Stomach smooth muscle (tissue), 2 donors: ENCODE results near the gene MOB2.

Experiments used
- H3K27ac ChIP-seq: one replicate; pipeline ENCODE4 v1.7.0; 2013; ENCODE audit warnings: mild to moderate bottlenecking, low read length, inconsistent platforms
- H3K27me3 ChIP-seq, 2 donors: one replicate each; pipeline ENCODE4 v1.7.0; 2013; ENCODE audit warnings: low read length in 2 of 2; ENCODE audit not compliant: insufficient read depth in 2 of 2, control insufficient read depth in 1 of 2
- H3K36me3 ChIP-seq, 2 donors: one replicate each; pipeline ENCODE4 v1.7.0; 2013; ENCODE audit warnings: low read length in 2 of 2; ENCODE audit not compliant: control insufficient read depth in 2 of 2, insufficient read depth in 2 of 2
- H3K4me1 ChIP-seq: one replicate; pipeline ENCODE4 v1.7.0; 2013; ENCODE audit warnings: low read length; ENCODE audit not compliant: control insufficient read depth, insufficient read depth
- H3K4me3 ChIP-seq, 2 donors: one replicate each; pipeline ENCODE4 v1.7.0; 2013; ENCODE audit warnings: low read length in 2 of 2
- H3K9ac ChIP-seq, 2 donors: one replicate each; pipeline ENCODE4 v1.7.0; 2013; ENCODE audit warnings: low read length in 2 of 2, mild to moderate bottlenecking in 1 of 2
- H3K9me3 ChIP-seq, 2 donors: one replicate each; pipeline ENCODE4 v1.7.0; 2013; ENCODE audit warnings: low read length in 2 of 2; ENCODE audit not compliant: control insufficient read depth in 2 of 2
- donor health status: healthy.
- donor health status: Pancreatic carcinoma.

The MOB2 gene

DNA sequence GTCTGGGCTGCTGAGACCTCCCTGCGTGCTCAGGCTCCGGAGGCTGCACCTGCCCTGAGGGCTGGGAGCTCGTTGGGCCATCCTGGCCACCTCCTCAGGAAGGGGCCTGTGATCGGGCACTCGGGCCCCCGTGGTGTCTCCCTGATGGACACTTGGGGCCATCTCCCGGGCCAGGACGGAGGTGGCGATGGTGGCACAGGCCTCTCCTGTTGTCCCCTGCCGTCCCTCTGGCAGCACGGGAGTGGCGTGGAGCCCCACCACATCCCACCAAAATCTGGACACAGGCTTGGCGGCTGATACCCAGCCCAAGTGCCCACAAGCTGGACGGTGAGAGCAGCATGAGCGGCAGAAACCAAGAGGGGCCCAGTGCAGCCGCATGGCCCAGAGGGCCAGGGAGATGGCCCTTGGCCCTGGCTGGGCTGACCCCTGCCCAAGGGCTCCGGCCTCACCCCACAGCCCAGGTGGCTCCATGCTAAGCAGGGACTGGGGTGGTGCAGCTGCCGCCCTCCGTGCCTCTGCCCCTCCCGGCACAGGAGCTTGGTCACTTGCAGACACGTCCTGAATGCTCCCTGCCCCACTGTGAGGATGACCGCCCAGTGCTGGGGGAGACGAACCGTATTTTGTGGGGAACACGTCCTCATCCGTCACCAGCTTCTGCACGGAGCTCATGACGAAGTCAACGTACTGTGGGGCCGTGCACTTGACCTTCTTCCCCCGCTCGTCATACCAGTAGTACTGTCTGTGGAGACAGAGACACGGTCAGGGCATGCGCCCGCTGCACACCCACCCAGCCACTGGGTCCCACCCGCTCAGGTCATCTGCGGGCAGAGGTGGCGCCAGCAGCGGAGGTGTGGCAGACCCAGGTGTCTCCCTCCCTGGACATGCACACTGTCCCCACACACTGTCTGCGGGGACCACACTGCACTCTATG is 15.6 kb downstream of the MOB2 start:
- no peaks in the 10 kb centered on the region for H3K9me3 ChIP-seq
- H3K27ac ChIP-seq = no peak overlapping the region
- H3K4me3 ChIP-seq = no peak overlapping the region
- H3K36me3 ChIP-seq = peaks cover 55 to 56% of the 10 kb centered on the region in 2 donors
- H3K9ac ChIP-seq = no peak overlapping the region
- H3K4me1 ChIP-seq = peaks cover 15% of the 10 kb centered on the region
- H3K27me3 ChIP-seq = no peaks in the 10 kb centered on the region

GRCh38 chr11:1469911-1470680 is 16.5 kb downstream of the MOB2 start:
- no peak overlapping the region for H3K4me3 ChIP-seq
- H3K27me3 ChIP-seq = no peaks in the 10 kb centered on the region
- no peaks in the 10 kb centered on the region for H3K9me3 ChIP-seq
- H3K4me1 ChIP-seq = peaks cover 15% of the 10 kb centered on the region
- no peak overlapping the region for H3K9ac ChIP-seq
- no peak overlapping the region for H3K27ac ChIP-seq
- H3K36me3 ChIP-seq = peaks cover 47 to 50% of the 10 kb centered on the region in 2 donors

DNA sequence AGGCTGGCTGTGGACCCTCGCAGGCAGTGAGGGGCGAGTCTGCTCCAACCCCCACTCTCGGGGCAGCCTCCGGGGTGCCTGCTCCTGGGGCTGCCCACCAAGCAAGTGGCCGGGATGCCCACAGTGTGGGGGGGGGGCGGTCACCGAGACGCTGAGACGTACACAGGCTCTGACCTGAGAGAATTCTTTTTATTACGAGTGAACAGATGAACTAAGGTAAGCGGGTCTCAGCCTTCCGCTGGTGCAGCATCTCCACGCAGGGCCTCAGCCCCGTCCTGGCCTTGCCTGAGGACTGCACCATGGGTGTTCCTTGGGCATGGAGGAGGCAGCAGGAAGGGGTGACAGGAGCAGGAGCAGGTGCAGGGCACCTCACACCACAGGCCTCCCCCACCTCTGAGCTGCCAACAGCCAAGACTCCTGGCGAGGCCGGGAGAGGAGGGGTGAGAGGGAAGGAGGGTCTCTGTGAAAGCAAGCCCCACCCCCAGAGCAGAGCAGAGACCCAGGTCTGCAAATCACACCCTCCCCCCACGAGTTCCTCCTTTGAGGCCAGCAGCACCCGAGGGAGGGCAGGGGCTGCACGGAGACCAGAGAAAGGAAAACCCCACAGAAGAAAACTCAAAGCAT is 17.2 kb downstream of the MOB2 start:
- no peaks in the 10 kb centered on the region for H3K9me3 ChIP-seq
- no peak overlapping the region for H3K4me3 ChIP-seq
- peaks cover 15% of the 10 kb centered on the region for H3K4me1 ChIP-seq
- no peaks in the 10 kb centered on the region for H3K27me3 ChIP-seq
- H3K27ac ChIP-seq = no peak overlapping the region
- peaks cover 42 to 46% of the 10 kb centered on the region in 2 donors for H3K36me3 ChIP-seq
- H3K9ac ChIP-seq = no peak overlapping the region

GRCh38 chr11:1468473-1469066 is 18.0 kb downstream of the MOB2 start:
- H3K27me3 ChIP-seq = no peaks in the 10 kb centered on the region

GRCh38 chr11:1468002-1468401 is 18.6 kb downstream of the MOB2 start:
- Histone ChIP-seq H3K9ac (no peak overlapping the region), H3K4me1 (peaks cover 15% of the 10 kb centered on the region), H3K9me3 (no peaks in the 10 kb centered on the region), H3K27me3 (no peaks in the 10 kb centered on the region), H3K27ac (peak overlapping the region; percentile 49), H3K4me3 (no peak overlapping the region), H3K36me3 (peaks cover 29 to 36% of the 10 kb centered on the region in 2 donors)

More at GRCh38 chr11:1468473-1469066, 18.0 kb downstream of the MOB2 start:
- peaks cover 35 to 41% of the 10 kb centered on the region in 2 donors for H3K36me3 ChIP-seq
- no peak overlapping the region for H3K4me3 ChIP-seq
- peaks cover 15% of the 10 kb centered on the region for H3K4me1 ChIP-seq
- no peaks in the 10 kb centered on the region for H3K9me3 ChIP-seq
- H3K27ac ChIP-seq = peak overlapping the region; percentile 49
- H3K9ac ChIP-seq = no peak overlapping the region

GRCh38 chr11:1467270-1467669 is 19.3 kb downstream of the MOB2 start:
- Histone ChIP-seq H3K27ac (no peak overlapping the region), H3K4me3 (no peak overlapping the region), H3K27me3 (no peaks in the 10 kb centered on the region), H3K36me3 (peaks cover 22 to 30% of the 10 kb centered on the region in 2 donors), H3K9ac (peak overlapping the region in 1 of 2 donors; percentile 36), H3K9me3 (no peaks in the 10 kb centered on the region), H3K4me1 (peaks cover 15% of the 10 kb centered on the region)

DNA sequence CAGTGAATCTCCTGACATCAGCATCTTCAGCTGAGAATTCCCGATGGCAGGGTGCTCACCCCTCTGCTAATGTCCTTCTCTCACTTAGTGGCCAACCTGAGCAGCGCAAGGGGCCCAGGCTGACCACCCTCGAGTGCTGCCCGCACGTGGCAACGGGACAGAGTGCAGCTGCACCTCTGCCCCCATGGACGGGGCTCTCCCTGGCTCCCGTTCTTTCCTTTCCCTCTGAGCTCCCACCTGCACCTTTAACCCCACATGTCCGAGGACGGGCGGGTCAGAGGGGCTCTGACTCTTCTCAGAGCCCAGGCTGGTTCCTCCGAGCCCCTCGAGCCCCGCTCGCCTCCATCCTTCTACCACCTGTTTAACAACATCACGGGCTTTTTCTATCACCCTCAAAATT is 19.8 kb downstream of the MOB2 start:
- Histone ChIP-seq H3K9ac (no peak overlapping the region), H3K27me3 (no peaks in the 10 kb centered on the region), H3K27ac (no peak overlapping the region), H3K36me3 (peaks cover 22 to 28% of the 10 kb centered on the region in 2 donors), H3K9me3 (no peaks in the 10 kb centered on the region), H3K4me3 (no peak overlapping the region), H3K4me1 (peaks cover 16% of the 10 kb centered on the region)

DNA sequence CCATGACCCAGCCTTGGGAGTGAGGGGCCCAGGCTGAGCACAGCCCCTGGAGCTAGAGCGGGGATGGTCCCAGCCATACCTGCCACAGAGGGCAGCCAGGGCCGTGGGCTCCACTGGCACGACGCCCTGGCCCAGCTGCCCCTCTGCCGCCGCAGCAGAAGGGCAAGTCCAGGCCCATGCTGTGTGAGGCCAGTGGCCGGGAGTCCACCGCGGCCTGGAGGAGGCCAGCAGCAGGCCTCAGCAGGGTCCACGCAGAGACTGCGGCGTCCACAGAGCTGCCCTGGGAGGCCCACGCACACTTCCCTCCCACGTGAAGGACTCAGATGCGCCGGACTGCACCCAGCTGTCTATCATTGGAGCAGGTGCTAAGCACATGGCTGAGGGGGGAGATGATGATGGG is 23.5 kb downstream of the MOB2 start:
- H3K4me3 ChIP-seq = no peak overlapping the region
- peaks cover 34% of the 10 kb centered on the region for H3K4me1 ChIP-seq
- H3K36me3 ChIP-seq = peaks cover 0 to 8% of the 10 kb centered on the region in 2 donors
- no peaks in the 10 kb centered on the region for H3K9me3 ChIP-seq
- H3K27ac ChIP-seq = peak overlapping the region; percentile 41
- no peaks in the 10 kb centered on the region for H3K27me3 ChIP-seq
- no peak overlapping the region for H3K9ac ChIP-seq

DNA sequence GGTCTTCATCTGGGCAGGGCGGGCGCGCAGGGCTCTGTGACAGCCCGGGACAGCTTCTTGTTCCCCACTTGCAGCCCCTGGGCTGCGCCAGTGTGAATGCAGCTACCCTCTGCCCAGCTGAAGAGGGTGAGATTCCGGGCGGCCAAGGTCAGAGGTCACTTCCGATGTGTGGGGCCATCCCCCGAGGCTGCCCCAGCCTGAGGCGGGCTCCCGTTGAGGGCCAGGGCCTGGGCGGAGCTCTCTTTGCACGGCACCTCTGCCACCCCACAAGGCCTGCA is 23.9 kb downstream of the MOB2 start:
- no peaks in the 10 kb centered on the region for H3K27me3 ChIP-seq
- no peaks in the 10 kb centered on the region for H3K9me3 ChIP-seq
- H3K36me3 ChIP-seq = peaks cover 0 to 8% of the 10 kb centered on the region in 2 donors
- H3K27ac ChIP-seq = no peak overlapping the region
- no peak overlapping the region for H3K9ac ChIP-seq
- peaks cover 37% of the 10 kb centered on the region for H3K4me1 ChIP-seq
- H3K4me3 ChIP-seq = no peak overlapping the region

DNA sequence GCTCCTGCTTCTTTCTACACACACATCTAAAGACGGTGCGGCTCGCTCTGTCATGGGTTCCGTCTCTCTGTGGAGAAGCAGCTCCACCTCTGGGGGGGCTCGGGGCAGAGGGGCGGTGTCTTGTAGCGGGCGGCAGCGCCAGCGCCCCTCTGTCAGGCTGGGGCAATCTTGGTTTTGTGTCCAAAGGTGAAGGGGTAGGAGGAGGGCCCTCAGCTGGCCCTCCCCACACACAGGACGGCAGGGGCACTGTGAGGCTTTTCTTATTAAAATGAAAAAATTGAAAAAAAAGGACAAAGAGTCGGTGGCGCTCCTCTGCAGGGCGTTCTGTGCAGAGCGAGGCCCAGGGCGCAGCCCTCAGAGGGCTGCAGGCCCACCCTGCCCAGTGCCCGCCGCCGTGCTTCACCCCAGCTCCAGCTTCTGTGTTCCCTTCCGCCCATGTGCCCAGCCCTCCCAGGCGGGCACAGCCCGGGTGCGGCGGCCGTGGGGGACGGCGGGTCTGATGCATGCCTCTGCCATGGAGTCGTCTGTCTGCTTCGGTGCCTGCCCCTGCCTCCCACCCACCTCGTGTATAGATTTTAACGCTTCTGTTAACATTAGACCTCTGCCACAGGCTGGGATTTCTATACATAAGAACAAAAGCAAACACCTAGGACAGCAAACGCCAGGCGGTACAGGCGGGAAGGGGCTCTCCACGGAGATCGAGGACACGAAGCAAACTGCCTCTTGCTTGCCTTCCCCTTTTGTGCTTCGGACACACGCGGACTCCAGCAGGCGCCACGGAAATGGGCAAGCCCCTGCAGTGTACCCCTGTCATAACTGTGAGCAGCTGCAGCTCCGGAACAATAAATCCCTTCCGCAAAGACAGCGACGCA is 24.5 kb downstream of the MOB2 start:
- Histone ChIP-seq H3K27ac (peak overlapping the region; percentile 80), H3K4me3 (no peak overlapping the region), H3K27me3 (no peaks in the 10 kb centered on the region), H3K9ac (no peak overlapping the region), H3K36me3 (peaks cover 0 to 5% of the 10 kb centered on the region in 2 donors), H3K4me1 (peaks cover 37% of the 10 kb centered on the region), H3K9me3 (no peaks in the 10 kb centered on the region)
